HepG2 (cell line): ENCODE measurements around the gene TPST1. TPM values are rescaled to one million over a fixed set of nuclear protein-coding genes. Genes with fewer than 3 reads are reported as not detected.

Source experiments
- ATF5 ChIP-seq: sonication (generic); formaldehyde crosslinking; IDR thresholded peaks from 2 replicates; pipeline ENCODE4 v1.4.0; 2020; ENCODE audit warnings: mild to moderate bottlenecking, low read depth, missing genetic modification reagents
- EP300 ChIP-seq, 3 experiments: sonication (generic) in 1 of 3; formaldehyde crosslinking in 1 of 3; IDR thresholded peaks; 2 replicates each; pipeline versions ENCODE4 v1.5.1 to v1.6.1; 2011 to 2020; ENCODE audit warnings: low read depth in 2 of 3, low read length in 2 of 3, borderline replicate concordance in 1 of 3, improper control_type of control experiment in 1 of 3, mild to moderate bottlenecking in 1 of 3, missing genetic modification reagents in 1 of 3, moderate library complexity in 1 of 3
- HDAC1 ChIP-seq: sonication (generic); formaldehyde crosslinking; IDR thresholded peaks from 2 replicates; pipeline ENCODE4 v1.5.1; 2020; ENCODE audit warnings: mild to moderate bottlenecking, missing genetic modification reagents
- KDM1A ChIP-seq: IDR thresholded peaks from 2 replicates; pipeline ENCODE4 v1.6.1; 2016; ENCODE audit warnings: missing compliant biosample characterization
- KLF15 ChIP-seq: sonication (generic); formaldehyde crosslinking; IDR thresholded peaks from 2 replicates; pipeline ENCODE4 v1.8.1; 2023; ENCODE audit warnings: borderline replicate concordance, mild to moderate bottlenecking, inconsistent platforms, missing genetic modification reagents, mixed read lengths
- LCORL ChIP-seq, 2 experiments: fragments of 450-650 bp in 1 of 2; sonication (generic) in 1 of 2; formaldehyde crosslinking in 1 of 2; IDR thresholded peaks; 2 replicates each; pipeline versions ENCODE4 v1.5.0 to v1.6.1; 2017 to 2020; ENCODE audit warnings: antibody characterized with exemption in 1 of 2, missing genetic modification reagents in 1 of 2
- MAFK ChIP-seq, 2 experiments: IDR thresholded peaks in 1 of 2; conservative IDR thresholded peaks in 1 of 2; 2 replicates each; pipeline ENCODE4 v1.6.1; 2011; ENCODE audit warnings: improper control_type of control experiment in 2 of 2, low read length in 2 of 2
- PAX8 ChIP-seq: sonication (generic); formaldehyde crosslinking; IDR thresholded peaks from 2 replicates; pipeline ENCODE4 v1.8.0; 2022; ENCODE audit warnings: mild to moderate bottlenecking, missing genetic modification reagents, borderline replicate concordance
- PHF20 ChIP-seq: sonication (generic); formaldehyde crosslinking; IDR thresholded peaks from 2 replicates; pipeline ENCODE4 v1.5.0; 2020; ENCODE audit warnings: mild to moderate bottlenecking, missing genetic modification reagents
- REST ChIP-seq, 2 experiments: IDR thresholded peaks; 2 replicates each; pipeline ENCODE4 v1.6.1; 2011 to 2012; ENCODE audit warnings: low read length in 2 of 2, borderline replicate concordance in 1 of 2, low read depth in 1 of 2, mild to moderate bottlenecking in 1 of 2, moderate library complexity in 1 of 2
- SCMH1 ChIP-seq: sonication (generic); formaldehyde crosslinking; IDR thresholded peaks from 2 replicates; pipeline ENCODE4 v1.9.0; 2021; ENCODE audit warnings: missing genetic modification reagents, mild to moderate bottlenecking, borderline replicate concordance
- TERF1 ChIP-seq: sonication (generic); formaldehyde crosslinking; IDR thresholded peaks from 2 replicates; pipeline ENCODE4 v1.8.0; 2022; ENCODE audit warnings: mild to moderate bottlenecking, missing genetic modification reagents, moderate library complexity
- TFE3 ChIP-seq: IDR thresholded peaks from 2 replicates; pipeline ENCODE4 v1.6.1; 2016
- ZFP1 ChIP-seq: IDR thresholded peaks from 2 replicates; pipeline ENCODE4 v1.6.1; 2016
- ZNF225 ChIP-seq: sonication (generic); formaldehyde crosslinking; IDR thresholded peaks from 2 replicates; pipeline ENCODE4 v1.4.0; 2020; ENCODE audit warnings: mild to moderate bottlenecking, missing genetic modification reagents
- ZNF251 ChIP-seq: sonication (generic); formaldehyde crosslinking; IDR thresholded peaks from 2 replicates; pipeline ENCODE4 v1.9.0; 2021; ENCODE audit warnings: mild to moderate bottlenecking, missing genetic modification reagents
- ZNF253 ChIP-seq: sonication (generic); formaldehyde crosslinking; IDR thresholded peaks from 2 replicates; pipeline ENCODE4 v1.8.0; 2022; ENCODE audit warnings: mild to moderate bottlenecking, missing genetic modification reagents, borderline replicate concordance
- ZNF329 ChIP-seq: sonication (generic); formaldehyde crosslinking; IDR thresholded peaks from 2 replicates; pipeline ENCODE4 v1.9.0; 2021; ENCODE audit warnings: low read depth, mild to moderate bottlenecking, missing genetic modification reagents
- polyA plus RNA-seq, 8 experiments: library from polyadenylated mRNA; depleted of rRNA in 3 of 8; stranded (reverse) in 7 of 8; unstranded in 1 of 8; fragments of >200 nt; fragmentation: Illumina TruSeq in 4 of 8; extraction: Trizol in 4 of 8; gene quantifications; 2 replicates each; pipeline versions ENCODE4 v1.2.1 to v1.2.3, GENCODE V29; 2011 to 2016; ENCODE audit warnings: low read depth in 4 of 8, missing spikeins in 1 of 8, mixed read lengths in 1 of 8; ENCODE audit not compliant: insufficient read depth in 1 of 8
- total RNA-seq, 5 experiments: library from RNA; depleted of rRNA; stranded (reverse); fragments of >200 nt; fragmentation: Illumina TruSeq; extraction: Trizol; gene quantifications; 2 replicates each; pipeline ENCODE4 v1.2.3, GENCODE V29; 2016; ENCODE audit warnings: low read depth in 1 of 5

The TPST1 gene
- total and polyA plus RNA-seq, 2 of the 13 experiments (the other 11 are each of a cell fraction or from before 2014, with no cell fraction given), result 24.3 to 34.1 TPM

GRCh38 chr7:66204822-66205740 is at the start of gene TPST1 (continued):
- TF ChIP-seq PAX8 (CRISPR knock-in tag) (no peak), HDAC1 (CRISPR knock-in tag) (peak; percentile 77; the same call in 1 of the 2 replicates), TERF1 (CRISPR knock-in tag) (no peak), KDM1A (peak; percentile 49; the same call in 1 of the 2 replicates), LCORL (IDR thresholded peaks at IDR 0.05) (no peak), LCORL (CRISPR knock-in tag; IDR thresholded peaks at IDR 0.05) (no peak; the same call in 1 of the 2 replicates), ZNF225 (CRISPR knock-in tag) (peak; percentile 64; the same call in 1 of the 2 replicates), ZNF329 (CRISPR knock-in tag) (peak; percentile 52; the same call in 1 of the 2 replicates), REST (IDR thresholded peaks at IDR 0.05; ENCODE audit: borderline replicate concordance in 1 of 2, low read depth in 1 of 2, low read length in 2 of 2) (0 out of 4 replicates have a peak, but pooled peaks of 1 of the 2 experiments have one; percentile 40), TFE3 (CRISPR knock-in tag) (no peak), ZNF251 (no peak), ZNF253 (CRISPR knock-in tag) (0 out of 2 replicates have a peak, but pooled peaks have one; percentile 43), KLF15 (CRISPR knock-in tag) (no peak), EP300 (IDR thresholded peaks at IDR 0.05; ENCODE audit: low read depth in 2 of 2, low read length in 2 of 2) (0 out of 4 replicates have a peak, but pooled peaks of 1 of the 2 experiments have one; percentile 17), EP300 (CRISPR knock-in tag; IDR thresholded peaks at IDR 0.05; ENCODE audit: borderline replicate concordance) (no peak; the same call in 1 of the 2 replicates), PHF20 (CRISPR knock-in tag) (no peak; the same call in 1 of the 2 replicates), ATF5 (CRISPR knock-in tag) (no peak), MAFK (conservative IDR thresholded peaks at IDR 0.05 in 1 of 2, IDR thresholded peaks at IDR 0.05 in 1 of 2; ENCODE audit: low read length in 2 of 2) (peak; percentile 4 to 24; a peak in 2 of 4 replicates), SCMH1 (CRISPR knock-in tag) (no peak), ZFP1 (CRISPR knock-in tag) (no peak)
